GM20000 (cell line): ENCODE measurements around the gene TEF.
A peak's percentile ranks its signal among the peaks of the same experiment; 100 is the strongest.

ENCODE experiments used
- DNase-seq: peaks from one replicate; pipeline ENCODE4 v3.0.0; 2012; ENCODE audit warnings: low spot score
- CTCF ChIP-seq: IDR thresholded peaks from 2 replicates; pipeline ENCODE4 v1.5.1; 2012; ENCODE audit warnings: mild to moderate bottlenecking, control low read depth; ENCODE audit errors: extremely low read depth, missing control alignments

The TEF gene

DNA sequence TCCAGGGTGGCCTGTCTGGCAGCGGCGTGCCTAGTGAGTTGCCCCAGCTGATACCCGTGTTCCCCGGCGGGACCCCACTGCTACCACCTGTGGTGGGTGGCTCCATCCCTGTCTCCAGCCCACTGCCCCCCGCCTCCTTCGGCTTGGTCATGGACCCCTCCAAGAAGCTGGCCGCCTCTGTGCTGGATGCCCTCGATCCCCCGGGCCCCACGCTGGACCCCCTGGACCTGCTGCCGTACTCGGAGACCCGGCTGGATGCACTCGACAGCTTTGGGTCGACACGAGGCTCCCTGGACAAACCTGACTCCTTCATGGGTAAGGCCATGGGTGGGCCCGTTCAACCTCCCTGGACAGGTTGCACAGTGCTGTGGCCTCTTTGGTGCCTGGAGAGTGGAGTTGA lies 41.9 kb upstream of the TEF start:
- TF ChIP-seq CTCF = no peak
- no peak for DNase-seq

- DNase-seq = no peak
- TF ChIP-seq CTCF = no peak
Measured at GRCh38 chr22:41340357-41340756, 41.4 kb upstream of the TEF start.

- no peak for TF ChIP-seq CTCF
- no peak for DNase-seq
Measured at GRCh38 chr22:41341012-41341411, 40.7 kb upstream of the TEF start.

DNA sequence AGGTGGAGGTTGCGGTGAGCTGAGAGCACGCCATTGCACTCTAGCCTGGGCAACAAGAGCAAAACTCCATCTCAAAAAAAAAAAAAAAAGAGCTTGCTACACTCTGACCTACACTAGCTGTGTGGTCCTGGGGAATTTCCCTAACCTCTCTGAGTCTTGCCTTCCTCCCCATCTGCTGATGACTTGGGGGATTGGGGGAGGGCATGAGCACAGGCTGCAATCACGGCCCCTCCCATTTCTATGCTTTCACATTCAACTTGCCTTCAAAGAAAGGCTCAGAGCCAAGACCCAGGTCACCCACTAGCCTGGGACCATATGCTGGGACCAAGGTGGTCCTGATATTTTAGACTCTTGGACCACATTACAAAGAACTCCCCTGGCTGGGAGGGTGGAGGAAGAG lies 39.8 kb upstream of the TEF start:
- peak; percentile 76 for DNase-seq

DNA sequence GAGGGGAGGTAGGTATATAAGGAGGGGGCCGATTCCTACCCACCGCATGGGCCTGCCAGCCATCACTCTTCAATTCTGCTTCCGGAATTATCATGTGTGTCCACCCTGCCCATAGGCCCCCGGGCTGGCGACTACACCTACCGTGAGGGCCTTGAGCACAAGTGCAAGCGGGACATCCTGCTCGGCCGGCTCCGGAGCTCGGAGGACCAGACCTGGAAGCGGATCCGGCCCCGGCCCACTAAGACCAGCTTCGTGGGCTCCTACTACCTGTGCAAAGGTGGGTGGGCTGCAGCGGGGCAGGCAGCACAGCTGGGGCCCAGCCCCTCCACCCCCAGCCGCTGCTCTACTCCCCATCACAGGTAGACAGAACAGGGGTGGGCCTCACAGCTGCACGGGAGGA lies 38.4 kb upstream of the TEF start:
- no peak for TF ChIP-seq CTCF
- no peak for DNase-seq

More for the DNA sequence above, 39.8 kb upstream of the TEF start:
- TF ChIP-seq CTCF = no peak

DNA sequence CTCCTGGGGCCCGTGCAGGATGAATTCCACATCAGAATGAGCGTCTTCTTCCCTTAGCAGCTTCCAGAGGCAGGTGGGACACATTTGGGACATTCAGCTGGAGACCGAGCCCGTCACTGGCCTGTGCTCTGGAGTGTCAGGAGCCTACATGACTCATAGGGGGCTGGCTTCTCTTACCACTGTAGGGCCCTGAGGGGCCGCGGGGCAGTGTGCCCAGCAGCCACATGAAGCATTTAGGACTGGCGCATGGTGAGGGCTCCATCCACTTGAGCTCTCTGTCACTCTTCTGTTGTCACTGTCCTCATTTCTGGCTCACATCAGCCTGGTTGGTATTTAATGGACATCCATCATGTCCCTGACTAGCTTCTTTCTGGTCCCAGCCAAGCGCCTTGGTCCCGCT lies 38.0 kb upstream of the TEF start:
- TF ChIP-seq CTCF = no peak
- DNase-seq = no peak

GRCh38 chr22:41344189-41344788 lies 37.5 kb upstream of the TEF start:
- no peak for TF ChIP-seq CTCF
- DNase-seq = no peak
